Cardiac muscle cell (in vitro differentiated cells and primary cell): ENCODE measurements around the gene RAI1. TPM values are rescaled to one million over a fixed set of nuclear protein-coding genes. Genes with fewer than 3 reads are reported as not detected.
A peak's percentile ranks its signal among the peaks of the same experiment; 100 is the strongest.
"Not testable (repeated sequence)": the region's sequence is repeated elsewhere in the genome, so short reads cannot be mapped to it uniquely, and the experiment has no call there.

Experiments
- DNase-seq, 2 donors: peaks; one replicate each; pipeline versions ENCODE4 v3.0.0 to v3.0.0-alpha.2; 2010 to 2017; ENCODE audit warnings: low read depth in 1 of 2, low spot score in 1 of 2
- H3K27ac ChIP-seq: fragments of 200-600 bp; sonication (generic); 2 replicates; pipeline ENCODE4 v1.5.1; 2016
- H3K27me3 ChIP-seq: fragments of 200-600 bp; sonication (generic); 2 replicates; pipeline ENCODE4 v1.6.0; 2016; ENCODE audit warnings: control low read depth
- H3K36me3 ChIP-seq: fragments of 200-600 bp; sonication (generic); 2 replicates; pipeline ENCODE4 v1.5.1; 2016; ENCODE audit warnings: control low read depth
- H3K4me1 ChIP-seq: fragments of 200-600 bp; sonication (generic); 2 replicates; pipeline ENCODE4 v1.8.1; 2017; ENCODE audit warnings: low read depth, mild to moderate bottlenecking, mixed run types
- H3K4me3 ChIP-seq: fragments of 200-600 bp; sonication (generic); 2 replicates; pipeline ENCODE4 v1.5.1; 2016; ENCODE audit warnings: mild to moderate bottlenecking
- H3K9me3 ChIP-seq: fragments of 200-600 bp; sonication (generic); 2 replicates; pipeline ENCODE4 v1.5.1; 2017; ENCODE audit warnings: low read depth, mild to moderate bottlenecking, control low read depth
- polyA plus RNA-seq: library from polyadenylated mRNA; unstranded; fragments of >200 nt; fragmentation: Nextera tagmentation; extraction: Ambion mirVana; gene quantifications from 2 replicates; pipeline ENCODE4 v1.2.1, GENCODE V29; 2016
- total RNA-seq: library from RNA; depleted of rRNA; stranded (reverse); fragments of >200 nt; gene quantifications from 2 replicates; pipeline ENCODE4 v1.2.3, GENCODE V29; 2016
- TF ChIP-seq, protein P1 (sequence below): IDR thresholded peaks from 2 replicates; pipeline ENCODE4 v1.5.1; 2012; ENCODE audit warnings: low read depth, mild to moderate bottlenecking, low read length

RAI1 gene, protein sequence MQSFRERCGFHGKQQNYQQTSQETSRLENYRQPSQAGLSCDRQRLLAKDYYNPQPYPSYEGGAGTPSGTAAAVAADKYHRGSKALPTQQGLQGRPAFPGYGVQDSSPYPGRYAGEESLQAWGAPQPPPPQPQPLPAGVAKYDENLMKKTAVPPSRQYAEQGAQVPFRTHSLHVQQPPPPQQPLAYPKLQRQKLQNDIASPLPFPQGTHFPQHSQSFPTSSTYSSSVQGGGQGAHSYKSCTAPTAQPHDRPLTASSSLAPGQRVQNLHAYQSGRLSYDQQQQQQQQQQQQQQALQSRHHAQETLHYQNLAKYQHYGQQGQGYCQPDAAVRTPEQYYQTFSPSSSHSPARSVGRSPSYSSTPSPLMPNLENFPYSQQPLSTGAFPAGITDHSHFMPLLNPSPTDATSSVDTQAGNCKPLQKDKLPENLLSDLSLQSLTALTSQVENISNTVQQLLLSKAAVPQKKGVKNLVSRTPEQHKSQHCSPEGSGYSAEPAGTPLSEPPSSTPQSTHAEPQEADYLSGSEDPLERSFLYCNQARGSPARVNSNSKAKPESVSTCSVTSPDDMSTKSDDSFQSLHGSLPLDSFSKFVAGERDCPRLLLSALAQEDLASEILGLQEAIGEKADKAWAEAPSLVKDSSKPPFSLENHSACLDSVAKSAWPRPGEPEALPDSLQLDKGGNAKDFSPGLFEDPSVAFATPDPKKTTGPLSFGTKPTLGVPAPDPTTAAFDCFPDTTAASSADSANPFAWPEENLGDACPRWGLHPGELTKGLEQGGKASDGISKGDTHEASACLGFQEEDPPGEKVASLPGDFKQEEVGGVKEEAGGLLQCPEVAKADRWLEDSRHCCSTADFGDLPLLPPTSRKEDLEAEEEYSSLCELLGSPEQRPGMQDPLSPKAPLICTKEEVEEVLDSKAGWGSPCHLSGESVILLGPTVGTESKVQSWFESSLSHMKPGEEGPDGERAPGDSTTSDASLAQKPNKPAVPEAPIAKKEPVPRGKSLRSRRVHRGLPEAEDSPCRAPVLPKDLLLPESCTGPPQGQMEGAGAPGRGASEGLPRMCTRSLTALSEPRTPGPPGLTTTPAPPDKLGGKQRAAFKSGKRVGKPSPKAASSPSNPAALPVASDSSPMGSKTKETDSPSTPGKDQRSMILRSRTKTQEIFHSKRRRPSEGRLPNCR (N-terminal part only)
- total RNA-seq: 29.7 and 46.2 TPM in 2 replicates
- polyA plus RNA-seq: 19.9 and 20.2 TPM in 2 replicates

DNA sequence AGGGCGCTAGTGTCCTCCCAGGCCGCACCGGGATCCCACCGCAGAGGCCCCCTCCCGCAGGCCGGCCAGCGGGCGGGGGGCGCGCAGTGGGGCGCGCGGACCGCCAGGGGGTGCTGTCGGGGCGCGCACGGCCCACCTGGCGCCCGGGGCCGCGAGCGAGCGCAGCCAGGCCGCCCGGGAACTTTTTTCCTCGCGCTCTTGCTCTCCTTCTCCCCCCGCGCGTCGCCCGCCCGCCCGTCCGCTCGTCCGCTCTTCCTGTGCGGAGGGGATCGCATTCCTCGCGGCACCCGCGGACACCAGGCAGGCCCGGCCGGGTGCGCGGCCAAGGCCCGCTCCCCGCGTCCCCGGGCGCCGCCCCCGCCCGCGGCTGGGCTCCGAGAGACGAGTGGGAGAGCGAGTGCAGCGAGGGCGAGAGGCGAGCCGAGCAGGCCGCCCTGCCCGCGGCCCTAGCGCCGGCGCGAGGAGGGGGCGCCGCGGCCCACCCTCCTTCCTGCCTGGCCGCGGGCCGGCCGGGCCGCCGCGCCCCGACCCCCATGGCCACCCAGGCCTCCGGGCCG is at the start of gene RAI1:
RAI1 (plus strand) TSS at position 272 of the 557 bp plus-strand sequence. CDS start 111,491 bp downstream, outside the sequence.
- peak; percentile 90 to 91 for DNase-seq
- TF ChIP-seq, protein P1, sequence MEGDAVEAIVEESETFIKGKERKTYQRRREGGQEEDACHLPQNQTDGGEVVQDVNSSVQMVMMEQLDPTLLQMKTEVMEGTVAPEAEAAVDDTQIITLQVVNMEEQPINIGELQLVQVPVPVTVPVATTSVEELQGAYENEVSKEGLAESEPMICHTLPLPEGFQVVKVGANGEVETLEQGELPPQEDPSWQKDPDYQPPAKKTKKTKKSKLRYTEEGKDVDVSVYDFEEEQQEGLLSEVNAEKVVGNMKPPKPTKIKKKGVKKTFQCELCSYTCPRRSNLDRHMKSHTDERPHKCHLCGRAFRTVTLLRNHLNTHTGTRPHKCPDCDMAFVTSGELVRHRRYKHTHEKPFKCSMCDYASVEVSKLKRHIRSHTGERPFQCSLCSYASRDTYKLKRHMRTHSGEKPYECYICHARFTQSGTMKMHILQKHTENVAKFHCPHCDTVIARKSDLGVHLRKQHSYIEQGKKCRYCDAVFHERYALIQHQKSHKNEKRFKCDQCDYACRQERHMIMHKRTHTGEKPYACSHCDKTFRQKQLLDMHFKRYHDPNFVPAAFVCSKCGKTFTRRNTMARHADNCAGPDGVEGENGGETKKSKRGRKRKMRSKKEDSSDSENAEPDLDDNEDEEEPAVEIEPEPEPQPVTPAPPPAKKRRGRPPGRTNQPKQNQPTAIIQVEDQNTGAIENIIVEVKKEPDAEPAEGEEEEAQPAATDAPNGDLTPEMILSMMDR: peak; percentile 48
- H3K27me3 ChIP-seq: peaks cover 21% of the 10 kb centered on the region

DNA sequence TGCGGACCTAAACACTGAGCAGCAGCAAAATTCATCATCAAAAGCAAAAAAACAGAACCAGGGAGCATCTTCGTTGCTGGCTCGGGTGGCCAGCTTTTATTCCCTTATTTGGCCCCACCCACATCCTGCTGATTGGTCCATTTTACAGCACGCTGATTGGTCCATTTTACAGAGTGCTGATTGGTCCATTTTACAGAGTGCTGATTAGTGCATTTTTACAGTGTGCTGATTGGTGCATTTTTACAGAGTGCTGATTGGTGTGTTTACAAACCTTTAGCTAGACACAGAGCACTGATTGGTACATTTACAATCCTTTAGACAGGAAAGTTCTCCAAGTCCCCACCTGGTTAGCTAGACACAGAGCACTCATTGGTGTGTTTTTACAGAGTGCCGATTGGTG is 48.6 kb upstream of the RAI1 start:
- not testable (repeated sequence) for H3K4me3 ChIP-seq, H3K36me3 ChIP-seq, H3K27ac ChIP-seq, H3K4me1 ChIP-seq, H3K27me3 ChIP-seq, H3K9me3 ChIP-seq, DNase-seq

More for the DNA sequence above, at the start of gene RAI1:
- Histone ChIP-seq H3K9me3 (no peaks in the 10 kb centered on the region), H3K4me1 (peaks cover 8% of the 10 kb centered on the region), H3K27ac (peak within 1 kb of the TSS; percentile 90), H3K4me3 (peak within 1 kb of the TSS; percentile 78), H3K36me3 (no peaks in the 10 kb centered on the region)

DNA sequence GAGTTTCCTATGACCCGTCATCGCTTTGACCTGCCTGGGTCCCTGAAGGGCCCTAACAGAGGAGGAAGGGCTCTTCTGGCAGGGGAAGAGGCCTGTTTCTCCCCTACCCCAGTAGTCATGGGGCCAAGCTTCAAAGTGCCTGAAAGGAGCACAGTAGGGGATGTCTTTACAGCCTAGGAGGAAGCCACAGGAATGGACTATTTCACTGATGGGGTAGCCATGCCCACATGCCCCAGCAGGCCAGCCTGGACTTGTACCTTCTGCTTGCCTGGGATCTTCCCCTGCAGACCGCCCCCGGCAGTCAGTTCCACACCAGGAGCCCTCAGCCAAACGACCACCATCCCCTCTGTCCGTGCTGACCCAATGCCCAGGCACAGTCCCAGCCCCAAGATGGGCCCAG is 47.9 kb upstream of the RAI1 start:
- Histone ChIP-seq H3K27me3 (no peaks in the 10 kb centered on the region), H3K9me3 (no peaks in the 10 kb centered on the region), H3K36me3 (no peaks in the 10 kb centered on the region), H3K4me3 (no peak overlapping the region), H3K27ac (no peak overlapping the region), H3K4me1 (no peaks in the 10 kb centered on the region)
- no peak for DNase-seq
- TF ChIP-seq, protein P1: no peak

DNA sequence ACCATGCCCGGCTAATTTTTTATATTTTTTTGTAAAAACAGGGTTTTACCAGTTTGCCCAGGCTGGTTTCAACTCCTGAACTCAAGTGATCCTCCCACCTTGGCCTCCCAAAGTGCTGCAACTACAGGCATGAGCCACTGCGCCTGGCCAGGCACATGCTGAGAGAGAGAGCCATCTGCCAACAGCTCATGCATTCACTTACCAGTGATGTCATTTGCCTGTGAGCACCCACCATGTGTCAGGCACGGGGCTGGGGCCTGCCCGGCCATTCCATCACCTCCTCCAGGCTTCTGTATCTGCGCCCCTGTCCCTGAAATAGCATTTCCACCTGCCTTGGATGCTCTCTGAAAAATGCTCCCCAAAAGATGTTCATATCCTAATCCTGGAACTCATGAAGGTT is 46.1 kb upstream of the RAI1 start:
- no peak for DNase-seq
- no peaks in the 10 kb centered on the region for H3K9me3 ChIP-seq
- TF ChIP-seq, protein P1: no peak
- no peak overlapping the region for H3K27ac ChIP-seq
- H3K27me3 ChIP-seq: no peaks in the 10 kb centered on the region
- no peak overlapping the region for H3K4me3 ChIP-seq
- H3K4me1 ChIP-seq: no peaks in the 10 kb centered on the region
- no peaks in the 10 kb centered on the region for H3K36me3 ChIP-seq

DNA sequence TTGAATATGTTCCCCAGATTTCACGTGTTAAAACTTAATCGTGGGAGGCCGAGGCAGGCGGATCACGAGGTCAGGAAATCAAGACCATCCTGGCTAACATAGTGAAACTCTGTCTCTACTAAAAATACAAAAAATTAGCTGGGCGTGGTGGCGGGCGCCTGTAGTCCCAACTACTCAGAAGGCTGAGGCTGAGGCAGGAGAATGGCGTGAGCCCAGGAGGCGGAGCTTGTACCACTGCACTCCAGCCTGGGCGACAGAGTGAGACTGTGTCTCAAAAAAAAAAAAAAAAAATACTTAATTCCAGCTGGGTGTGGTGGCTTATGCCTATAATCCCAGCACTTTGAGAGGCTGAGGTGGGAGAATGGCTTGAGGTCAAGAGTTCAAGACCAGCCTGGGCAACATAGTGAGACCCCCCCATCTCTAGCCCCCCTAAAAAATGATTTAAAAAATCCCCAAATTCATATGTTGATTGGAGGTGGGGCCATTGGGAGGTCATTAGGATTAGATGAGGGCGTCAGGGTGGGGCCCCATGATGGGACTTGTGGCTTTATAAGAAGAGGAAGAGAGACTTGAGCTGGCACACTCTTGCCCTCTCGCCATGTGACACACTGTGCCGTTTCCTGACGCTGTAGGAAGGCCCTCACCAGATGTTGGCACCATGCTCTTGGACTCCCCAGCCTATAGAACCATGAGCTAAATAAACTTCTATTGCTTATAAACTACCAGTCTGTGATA is 45.6 kb upstream of the RAI1 start:
- H3K27me3 ChIP-seq, H3K27ac ChIP-seq, DNase-seq, H3K4me3 ChIP-seq, H3K36me3 ChIP-seq, H3K9me3 ChIP-seq, H3K4me1 ChIP-seq: not testable (repeated sequence)
